HG03575 (cell line): ENCODE data around the gene ABR.
"Not testable (repeated sequence)": the region's sequence is repeated elsewhere in the genome, so short reads cannot be mapped to it uniquely, and the experiment has no call there.

Experiments
- ATAC-seq: cut with Tn5 transposase; IDR thresholded peaks from one replicate; pipeline ENCODE4 v1.9.1; 2021; ENCODE audit not compliant: unreplicated experiment, insufficient number of reproducible peaks, low FRiP score; ENCODE audit errors: extremely low read depth

ABR gene

GRCh38 chr17:1126250-1126797 lies 53.5 kb downstream of the ABR start:
- ATAC-seq: no peak

GRCh38 chr17:1125788-1126145 lies 54.0 kb downstream of the ABR start:
- no peak for ATAC-seq

- no peak for ATAC-seq
These were observed 54.6 kb downstream of the ABR start for GRCh38 chr17:1124896-1125787.

GRCh38 chr17:1123921-1124715 lies 55.7 kb downstream of the ABR start:
- ATAC-seq: no peak

GRCh38 chr17:1123393-1123831 lies 56.4 kb downstream of the ABR start:
- ATAC-seq: no peak

GRCh38 chr17:1122533-1123392 lies 57.0 kb downstream of the ABR start:
- no peak for ATAC-seq

- not testable (repeated sequence) for ATAC-seq
These were observed 58.4 kb downstream of the ABR start for GRCh38 chr17:1121442-1121817.

GRCh38 chr17:1120596-1121441 lies 59.0 kb downstream of the ABR start:
- ATAC-seq: no peak

- no peak for ATAC-seq
These were observed 59.9 kb downstream of the ABR start for GRCh38 chr17:1119924-1120323.

GRCh38 chr17:1116602-1117001 lies 63.2 kb downstream of the ABR start:
- no peak for ATAC-seq

GRCh38 chr17:1112875-1113274 lies 66.9 kb downstream of the ABR start:
- no peak for ATAC-seq

GRCh38 chr17:1111599-1112443 lies 68.0 kb downstream of the ABR start:
- no peak for ATAC-seq

GRCh38 chr17:1110862-1111598 lies 68.8 kb downstream of the ABR start:
- ATAC-seq: no peak

GRCh38 chr17:1110541-1110861 lies 69.3 kb downstream of the ABR start:
- no peak for ATAC-seq

- ATAC-seq: no peak
These were observed 69.9 kb downstream of the ABR start for GRCh38 chr17:1109606-1110540.
